Superior temporal gyrus (tissue), 1 donor: ENCODE data around the gene MAP3K9.
A peak's percentile ranks its signal among the peaks of the same experiment; 100 is the strongest.
"Not testable (repeated sequence)": the region's sequence is repeated elsewhere in the genome, so short reads cannot be mapped to it uniquely, and the experiment has no call there.

ENCODE experiments used
- DNase-seq: peaks from one replicate; pipeline ENCODE4 v3.0.0-alpha.2; 2016; ENCODE audit errors: extremely low spot score

MAP3K9 gene

DNA sequence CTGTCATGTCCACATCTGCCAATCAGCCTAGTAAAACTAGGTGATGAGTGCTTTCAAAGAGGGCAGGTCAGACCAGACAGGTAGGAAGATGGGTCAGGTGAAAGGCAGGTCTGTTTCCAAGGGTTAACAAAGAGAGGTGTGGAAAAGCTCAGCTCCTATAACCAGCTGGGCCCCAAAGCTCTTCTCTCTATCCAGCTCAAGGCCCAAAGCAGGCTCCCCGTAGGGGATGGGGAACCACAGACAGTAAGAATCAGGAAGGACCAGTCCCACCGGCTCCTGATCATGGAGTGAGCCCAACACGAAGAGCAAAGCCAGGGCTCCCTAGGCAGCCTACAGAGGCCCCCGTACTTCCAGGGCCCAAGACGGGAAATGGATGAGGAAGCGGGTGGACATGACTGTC is 84.4 kb downstream of the MAP3K9 start:
- no peak for DNase-seq

DNA sequence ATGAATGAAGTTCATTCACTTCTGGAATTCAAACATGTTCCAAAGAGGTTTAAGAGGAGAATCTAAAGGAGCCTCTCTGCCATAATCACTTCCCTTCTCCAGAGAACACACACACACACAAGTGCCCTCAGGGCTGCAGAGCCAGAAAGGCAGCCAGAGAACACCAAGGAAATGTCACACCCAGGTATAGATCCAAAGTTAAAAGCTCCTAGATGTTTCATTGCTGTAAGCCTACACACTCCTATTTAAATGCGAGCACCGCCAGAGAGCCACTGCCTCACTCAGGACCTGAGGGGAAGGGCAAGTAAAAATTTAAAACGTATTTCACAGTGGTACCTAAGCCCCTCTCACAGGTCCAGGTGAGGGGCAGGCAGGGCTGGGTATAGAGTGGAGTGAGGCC is 85.2 kb downstream of the MAP3K9 start:
- no peak for DNase-seq

DNA sequence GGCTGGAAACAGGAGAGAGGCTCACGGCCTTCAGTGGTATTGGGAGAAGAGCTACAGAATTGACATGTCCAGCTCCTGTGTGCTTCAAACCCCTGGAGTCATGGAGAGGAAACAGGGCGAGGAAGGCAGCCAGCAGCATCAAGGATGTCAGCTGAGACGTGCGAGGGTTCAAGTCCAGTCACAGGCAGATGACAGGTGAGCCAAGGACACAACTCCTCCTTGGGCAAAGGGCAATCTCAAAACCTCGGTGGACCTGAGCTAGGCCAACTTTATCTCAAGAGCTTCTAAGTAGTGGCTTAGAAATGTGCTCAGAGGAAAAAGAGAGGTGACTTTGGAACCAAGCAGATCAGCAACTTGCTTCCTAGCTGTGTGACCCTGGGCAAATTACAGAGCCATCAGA is 86.0 kb downstream of the MAP3K9 start:
- DNase-seq, result no peak

DNA sequence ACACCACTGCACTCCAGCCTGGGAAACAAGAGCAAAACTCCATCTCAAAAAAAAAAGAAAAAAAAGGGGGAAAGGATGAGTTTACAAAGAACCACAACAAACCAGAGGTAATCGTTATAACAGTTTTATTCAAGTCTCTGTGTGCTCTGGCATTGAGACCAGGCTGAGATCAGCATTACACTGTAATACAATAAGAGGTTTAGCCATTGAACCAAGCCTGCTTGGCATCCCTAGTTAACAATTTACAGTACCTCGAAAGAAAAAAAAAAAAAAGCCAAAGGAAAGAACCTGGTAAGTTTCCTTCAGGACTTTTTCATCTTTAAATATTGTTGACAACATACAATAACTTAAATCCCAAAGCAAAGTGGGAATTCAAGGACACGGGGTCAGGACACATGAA is 86.9 kb downstream of the MAP3K9 start:
- no peak for DNase-seq

DNA sequence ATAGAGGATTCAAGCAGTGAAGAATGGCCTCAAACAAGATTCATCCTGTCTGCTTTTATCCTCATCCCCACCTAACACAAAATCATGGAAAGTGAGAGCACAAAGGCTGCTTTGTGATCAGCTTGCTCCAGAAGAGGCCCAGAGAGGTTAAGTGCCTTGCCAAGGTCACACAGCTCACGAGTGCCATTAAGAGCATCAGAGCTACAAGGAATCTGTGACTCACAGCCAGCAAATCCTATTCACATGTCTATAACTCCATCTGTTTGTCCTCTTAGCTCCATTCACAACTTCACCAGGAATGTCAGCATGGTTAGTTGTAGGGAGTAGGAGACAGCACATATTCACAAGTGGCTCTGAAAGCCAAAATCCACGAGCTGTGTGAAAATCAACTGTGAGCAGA is 87.8 kb downstream of the MAP3K9 start:
- no peak for DNase-seq

DNA sequence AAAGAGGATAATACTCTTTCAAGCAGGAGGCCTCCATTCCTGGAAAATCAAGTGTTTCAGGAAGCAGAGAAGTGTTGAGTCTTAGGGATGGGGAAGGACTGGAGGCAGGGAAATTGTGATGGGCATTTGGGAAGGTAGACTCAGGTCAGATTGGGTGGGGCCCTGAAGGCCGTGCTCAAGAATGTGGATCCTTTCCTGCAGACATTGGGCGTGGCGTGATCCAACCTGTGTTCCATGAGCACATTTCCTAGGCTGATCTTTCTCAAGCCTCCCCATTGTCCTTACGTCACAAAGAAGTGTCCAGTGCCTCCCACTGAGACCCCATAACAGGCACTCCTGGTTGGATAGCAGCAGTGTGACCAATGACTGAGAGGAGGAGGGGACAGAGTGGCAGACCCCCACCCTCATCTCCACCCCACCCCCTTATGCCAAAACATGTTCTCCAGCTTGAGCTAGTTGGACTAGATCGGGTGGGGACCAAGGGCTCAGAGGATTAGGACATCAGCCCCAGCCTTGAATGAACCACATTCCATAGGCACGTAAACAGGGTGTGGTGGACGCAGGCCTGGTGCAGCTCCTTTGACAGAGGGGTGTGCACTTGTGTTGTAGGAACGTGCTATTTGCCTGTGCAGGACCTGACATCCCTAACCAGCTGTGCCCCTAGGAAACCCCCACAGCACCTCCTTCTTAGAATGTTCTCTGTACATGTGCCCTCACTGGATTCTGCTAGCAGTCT is 90.8 kb downstream of the MAP3K9 start:
- no peak for DNase-seq

DNA sequence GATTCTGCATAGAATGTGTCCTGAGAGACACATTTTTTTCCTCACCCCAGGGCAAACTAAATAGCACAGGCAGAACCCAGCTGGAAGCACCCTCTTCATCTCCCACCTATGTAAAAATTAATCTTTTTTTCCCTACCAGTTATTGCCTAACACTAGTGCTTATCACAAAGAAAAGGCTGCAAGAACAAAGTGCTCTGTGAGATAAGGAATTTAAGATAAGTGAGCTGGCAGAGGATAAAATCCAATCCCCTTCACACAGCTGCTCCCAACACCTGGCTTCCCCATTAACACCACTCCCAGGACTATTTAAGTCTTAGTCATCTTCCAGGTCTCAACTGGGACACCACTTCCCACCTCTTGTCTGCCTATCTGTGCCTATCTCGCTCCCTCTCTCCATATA is 92.4 kb downstream of the MAP3K9 start:
- DNase-seq, result no peak

DNA sequence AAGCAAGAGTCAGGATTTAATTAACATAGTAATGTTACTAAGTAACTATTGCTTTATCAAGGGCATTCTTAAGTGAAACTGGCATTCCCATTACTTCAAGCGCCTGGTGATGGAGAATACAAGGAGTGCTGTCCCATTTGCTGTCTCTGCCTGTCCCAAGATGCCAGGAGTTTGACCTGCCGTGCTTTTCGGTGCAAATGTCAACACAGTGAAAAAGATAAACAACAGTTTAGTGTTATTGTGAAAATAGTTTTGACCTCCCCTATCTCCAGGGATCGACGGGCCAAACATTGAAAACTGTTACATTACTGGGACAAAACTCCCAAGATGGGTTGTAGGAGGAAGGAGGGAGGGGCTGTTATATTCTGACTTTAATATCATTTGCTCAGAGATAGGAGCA is 92.8 kb downstream of the MAP3K9 start:
- DNase-seq, result no peak

DNA sequence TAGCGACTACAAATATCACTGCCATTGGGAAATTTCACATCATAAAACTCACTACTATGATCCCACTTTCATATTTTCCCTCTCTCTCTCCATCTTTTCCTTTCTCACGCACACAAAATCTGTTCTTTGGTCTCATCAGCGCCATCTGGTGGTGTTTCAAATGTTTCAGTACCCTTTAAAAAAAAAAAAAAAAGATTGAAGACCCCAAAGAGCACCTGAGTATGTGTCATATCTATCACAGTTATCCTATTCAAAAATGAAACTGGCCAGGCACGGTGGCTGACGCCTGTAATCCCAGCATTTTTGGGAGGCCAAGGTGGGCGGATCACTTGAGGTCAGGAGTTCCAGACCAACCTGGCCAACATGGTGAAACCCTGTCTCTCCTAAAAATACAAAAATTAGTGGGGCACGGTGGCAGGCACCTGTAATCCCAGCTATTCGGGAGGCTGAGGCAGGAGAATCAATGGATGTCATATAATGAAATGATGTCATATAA is 95.2 kb downstream of the MAP3K9 start:
- peak; percentile 71 for DNase-seq

DNA sequence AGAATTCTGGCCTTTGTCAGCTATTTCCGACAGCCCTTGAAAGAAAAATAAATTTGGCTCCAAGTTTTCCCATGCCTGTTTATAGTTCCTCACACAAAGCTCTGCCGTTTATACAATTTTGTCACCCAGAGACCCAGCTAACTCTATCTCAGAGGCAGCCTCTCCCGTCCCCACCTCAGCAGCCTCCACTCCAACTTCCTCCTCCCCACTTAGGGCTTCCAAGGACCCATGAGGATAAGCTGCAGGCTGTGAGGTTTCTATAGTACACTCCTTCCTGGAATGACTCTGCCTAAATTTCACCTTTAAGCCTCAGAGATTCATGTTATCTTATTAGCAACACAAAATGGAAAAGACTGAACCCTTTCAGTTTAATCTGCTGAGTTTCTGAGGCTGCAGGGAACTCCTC is 95.8 kb downstream of the MAP3K9 start:
- DNase-seq, result no peak

DNA sequence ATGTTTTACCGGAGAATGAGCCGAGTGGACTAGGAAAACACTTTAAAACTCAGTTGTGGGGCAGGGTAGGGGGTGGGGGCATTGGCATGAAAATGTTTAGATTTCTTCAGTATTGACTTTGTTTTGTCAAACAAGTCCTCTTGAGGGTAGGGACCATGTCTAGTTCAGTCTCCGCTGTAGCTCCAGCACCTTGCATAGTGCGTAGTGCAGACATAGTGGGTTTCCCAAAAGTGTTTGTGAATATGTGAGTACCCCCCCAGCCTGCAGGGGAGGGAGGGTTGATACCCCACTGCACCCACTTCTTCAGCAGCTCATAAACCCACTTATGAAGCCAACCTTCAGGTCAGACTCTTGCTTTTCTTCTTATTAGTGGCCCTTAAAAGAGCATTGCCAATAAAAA is 96.2 kb downstream of the MAP3K9 start:
- no peak for DNase-seq

DNA sequence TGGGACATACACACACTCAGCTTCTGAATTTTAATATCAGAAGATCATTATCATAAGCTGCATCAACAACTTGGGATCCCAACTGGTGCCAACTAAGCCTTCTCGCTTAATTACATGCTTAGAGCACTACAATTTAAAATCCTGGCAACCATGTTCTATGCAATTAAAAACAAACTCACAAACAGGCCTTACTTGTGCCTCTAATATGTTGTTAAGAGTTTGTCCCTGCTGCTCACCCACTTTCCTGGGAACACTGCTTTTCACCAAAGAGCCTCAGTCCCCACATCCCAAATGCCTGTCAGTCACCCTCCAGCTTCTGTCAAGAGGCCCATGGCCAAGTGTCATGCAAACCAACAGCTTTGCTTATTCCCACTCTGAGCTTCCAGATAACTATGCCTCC is 97.9 kb downstream of the MAP3K9 start:
- DNase-seq, result no peak

DNA sequence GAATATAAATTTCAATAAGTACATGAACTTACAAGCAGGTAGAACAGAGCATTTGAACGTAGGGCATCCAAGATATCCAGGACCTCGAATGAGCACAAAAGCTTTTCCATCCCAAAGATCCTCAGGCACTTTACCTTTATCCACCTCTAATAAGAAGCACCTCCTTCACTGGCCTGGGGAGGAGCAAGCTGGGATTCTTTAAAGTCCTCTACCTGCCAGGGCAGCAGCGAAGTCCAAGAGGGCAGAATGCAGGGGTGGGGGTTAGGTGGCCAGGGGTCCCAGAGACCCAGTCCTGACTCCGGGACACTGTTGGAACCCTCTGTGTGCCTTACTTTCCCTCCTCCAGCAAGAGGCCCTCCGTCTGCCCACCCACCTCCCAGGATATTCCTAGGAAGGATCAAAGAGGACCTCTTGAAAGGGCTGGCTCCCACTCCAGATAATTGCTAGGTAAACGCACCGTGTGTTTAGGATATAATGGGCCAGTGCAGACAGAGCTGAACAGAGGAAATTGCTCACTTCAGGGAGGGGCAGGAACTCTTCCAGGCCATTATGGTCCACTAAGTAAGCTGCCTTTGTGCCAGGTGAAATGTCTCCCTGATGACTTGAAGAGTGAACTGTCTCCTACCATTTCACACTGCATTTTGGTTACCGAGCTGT is 99.5 kb downstream of the MAP3K9 start:
- no peak for DNase-seq

DNA sequence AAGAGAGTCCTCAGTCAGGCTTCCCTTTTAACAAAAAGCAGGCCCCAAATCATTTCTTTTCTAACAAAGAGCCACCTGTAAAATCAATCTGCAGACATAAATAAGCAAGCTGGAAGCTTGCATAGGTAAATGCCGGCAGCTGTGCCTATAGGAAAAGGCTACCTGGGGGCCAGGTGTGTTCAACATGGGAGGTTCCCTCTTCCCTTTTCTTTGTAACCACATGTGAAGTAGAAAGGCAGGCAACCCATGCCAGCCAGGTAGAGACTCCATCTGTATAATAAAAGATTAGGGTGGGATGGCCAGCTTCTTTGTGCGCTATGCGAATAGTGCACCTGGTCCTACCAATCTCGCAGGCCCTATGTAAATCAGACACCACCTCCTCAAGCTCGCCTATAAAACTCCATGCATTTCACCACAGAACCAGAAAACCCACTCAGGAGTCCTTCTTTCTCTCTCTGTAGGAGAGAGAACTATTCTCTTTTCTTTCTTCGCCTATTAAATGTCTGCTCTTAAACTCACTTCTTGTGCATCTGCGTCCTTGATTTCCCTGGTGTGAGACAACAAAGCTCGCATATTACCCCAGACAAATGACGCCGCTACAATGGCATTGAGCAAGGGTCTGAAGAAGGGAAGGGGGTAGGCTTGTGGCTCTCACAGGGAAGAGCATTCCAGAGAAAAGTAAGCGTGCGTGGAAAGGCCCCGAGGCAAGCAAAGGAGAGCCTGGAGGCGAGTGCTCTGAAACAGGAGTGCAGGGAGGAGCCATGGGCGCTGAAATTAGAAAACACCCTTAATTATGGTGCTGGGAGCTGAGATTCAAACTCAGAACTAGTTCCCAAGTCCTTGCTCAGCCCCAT is 100.4 kb downstream of the MAP3K9 start:
- no peak for DNase-seq

DNA sequence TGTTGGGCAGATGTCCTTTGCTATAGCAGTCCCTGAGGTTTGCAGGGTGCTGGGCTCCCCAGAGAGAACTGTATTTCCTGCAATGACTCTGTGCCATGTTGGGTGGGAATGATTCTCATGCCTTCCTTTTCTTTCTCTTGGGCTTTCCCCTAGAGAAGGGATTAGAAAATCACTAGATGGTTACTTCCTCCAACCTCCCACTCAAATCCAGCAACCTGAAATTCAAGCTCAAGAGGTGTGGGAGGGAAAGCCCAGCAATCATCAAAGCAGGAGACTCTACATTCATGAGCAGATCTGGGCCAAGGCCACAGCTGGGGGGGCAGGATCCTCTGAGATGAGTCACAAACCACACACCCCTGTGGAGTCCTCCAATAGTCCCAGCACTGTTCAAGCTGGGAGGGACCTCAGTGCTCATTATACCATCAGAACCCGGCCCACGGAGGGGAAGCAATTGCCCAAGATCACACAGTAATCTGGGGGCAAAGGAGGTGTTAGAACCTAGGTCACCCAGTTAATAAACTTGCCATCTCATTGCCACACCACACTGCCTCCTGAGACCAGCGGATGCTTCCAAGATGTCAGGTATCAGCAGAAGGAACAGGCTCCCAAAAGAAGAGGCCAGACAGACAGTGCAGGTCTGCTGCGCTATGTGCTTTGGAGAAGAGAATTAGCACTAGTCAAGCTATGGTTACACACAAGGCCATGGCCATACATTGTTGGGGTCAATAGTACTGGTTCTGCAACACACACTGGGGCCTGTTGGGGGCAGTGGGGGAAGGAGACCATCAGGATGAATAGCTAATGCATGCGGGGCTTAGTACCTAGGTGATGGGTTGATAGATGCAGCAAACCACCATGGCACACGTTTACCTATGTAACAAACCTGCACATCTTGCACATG is 101.9 kb downstream of the MAP3K9 start:
- no peak for DNase-seq

DNA sequence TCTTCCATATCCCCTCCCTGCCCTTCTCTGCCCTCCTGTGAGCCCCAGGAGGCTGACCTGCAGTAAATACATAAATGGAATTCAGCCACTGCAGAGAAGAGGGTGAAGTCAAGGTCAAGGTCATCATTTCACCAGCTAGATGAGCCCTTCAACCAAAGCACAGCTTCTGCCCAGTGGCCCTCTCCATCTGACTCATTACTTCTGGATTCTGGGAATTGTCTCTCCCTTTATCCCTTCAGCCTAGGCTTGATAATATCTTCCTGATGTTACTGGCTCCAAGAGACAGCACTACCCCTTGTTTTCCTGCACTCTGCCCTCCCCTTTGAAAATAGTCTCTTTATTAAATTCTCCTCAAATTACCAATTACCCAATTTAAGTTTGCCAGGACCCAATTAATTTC is 103.1 kb downstream of the MAP3K9 start:
- DNase-seq, result no peak

DNA sequence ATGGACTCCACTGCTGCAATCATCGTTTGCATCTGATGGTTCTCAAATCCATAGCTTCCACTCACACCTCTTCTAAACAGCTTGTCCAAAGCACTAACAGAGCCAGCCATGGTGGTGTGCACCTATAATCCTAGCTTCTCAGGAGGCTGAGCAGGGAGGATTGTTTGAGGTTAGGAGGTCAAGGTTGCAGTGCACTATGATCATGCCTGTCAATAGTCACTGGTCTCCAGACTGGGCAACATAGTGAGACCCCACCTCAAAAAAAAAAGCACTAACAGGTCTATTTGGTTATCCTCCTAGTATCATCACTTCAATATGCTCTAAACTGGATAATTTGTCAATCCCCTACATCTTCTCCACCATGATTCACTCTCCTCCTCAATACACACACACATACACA is 104.4 kb downstream of the MAP3K9 start:
- DNase-seq, result no peak

DNA sequence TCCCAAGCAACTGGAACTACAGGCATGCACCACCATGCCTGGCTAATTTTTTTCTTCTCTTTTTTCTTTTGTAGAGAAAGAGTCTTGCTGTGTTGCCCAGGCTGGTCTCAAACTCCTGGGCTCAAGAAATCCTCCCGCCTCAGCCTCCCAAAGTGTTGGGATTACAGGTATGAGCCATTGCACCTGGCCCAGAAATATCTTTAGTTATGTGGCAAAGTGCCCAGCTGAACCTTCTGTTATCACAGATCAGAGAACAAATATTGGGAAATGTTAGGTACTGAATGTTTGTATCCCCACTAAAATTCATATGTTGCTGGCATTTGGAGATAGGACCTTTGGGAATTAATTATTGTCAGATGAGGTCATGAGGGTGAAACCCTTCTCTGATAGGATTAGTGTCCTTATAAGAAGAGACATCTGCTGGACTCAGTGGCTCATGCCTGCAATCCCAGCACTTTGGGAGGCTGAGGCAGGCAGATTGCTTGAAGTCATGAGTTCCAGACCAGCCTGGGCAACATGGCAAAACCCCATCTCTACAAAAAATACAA is 105.6 kb downstream of the MAP3K9 start:
- DNase-seq, result not testable (repeated sequence)

DNA sequence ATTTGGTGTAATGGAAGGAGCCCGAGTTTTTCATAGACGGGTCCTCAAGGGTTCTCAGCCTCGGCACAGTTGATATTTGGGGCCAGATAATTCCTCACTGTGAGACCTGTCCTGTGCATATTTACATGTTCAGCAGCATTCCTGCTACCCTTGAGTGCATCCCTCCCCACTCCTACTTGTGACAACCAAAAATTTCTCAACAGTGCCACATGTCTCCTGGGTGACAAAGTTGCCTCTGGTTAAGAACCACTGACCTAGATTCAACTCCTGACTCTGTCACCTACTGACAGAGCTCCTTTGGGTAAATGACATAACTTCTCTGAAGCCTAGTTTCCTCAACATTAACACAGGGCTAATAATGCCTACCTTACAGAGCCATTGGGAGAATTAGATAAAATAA is 107.2 kb downstream of the MAP3K9 start:
- DNase-seq, result no peak

DNA sequence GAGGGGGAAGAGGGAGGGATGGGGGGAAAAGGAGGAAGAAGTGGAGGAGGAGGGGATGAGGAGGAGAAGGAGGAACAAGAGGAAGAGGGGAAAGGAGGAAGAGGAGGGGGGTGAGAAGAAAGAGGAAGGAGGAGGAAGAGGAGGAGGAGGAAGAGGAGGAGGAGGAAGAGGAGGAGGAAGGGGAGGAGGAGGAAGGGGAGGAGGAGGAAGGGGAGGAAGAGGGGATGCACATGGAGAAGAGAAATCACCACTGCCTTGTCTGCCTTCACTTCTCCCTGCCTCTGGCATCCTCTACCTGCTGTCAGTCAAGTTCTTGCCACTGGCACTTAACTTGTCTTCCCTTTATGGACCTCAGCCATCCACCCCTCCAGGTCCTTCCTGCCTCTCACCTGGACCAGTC is 107.7 kb downstream of the MAP3K9 start:
- no peak for DNase-seq

DNA sequence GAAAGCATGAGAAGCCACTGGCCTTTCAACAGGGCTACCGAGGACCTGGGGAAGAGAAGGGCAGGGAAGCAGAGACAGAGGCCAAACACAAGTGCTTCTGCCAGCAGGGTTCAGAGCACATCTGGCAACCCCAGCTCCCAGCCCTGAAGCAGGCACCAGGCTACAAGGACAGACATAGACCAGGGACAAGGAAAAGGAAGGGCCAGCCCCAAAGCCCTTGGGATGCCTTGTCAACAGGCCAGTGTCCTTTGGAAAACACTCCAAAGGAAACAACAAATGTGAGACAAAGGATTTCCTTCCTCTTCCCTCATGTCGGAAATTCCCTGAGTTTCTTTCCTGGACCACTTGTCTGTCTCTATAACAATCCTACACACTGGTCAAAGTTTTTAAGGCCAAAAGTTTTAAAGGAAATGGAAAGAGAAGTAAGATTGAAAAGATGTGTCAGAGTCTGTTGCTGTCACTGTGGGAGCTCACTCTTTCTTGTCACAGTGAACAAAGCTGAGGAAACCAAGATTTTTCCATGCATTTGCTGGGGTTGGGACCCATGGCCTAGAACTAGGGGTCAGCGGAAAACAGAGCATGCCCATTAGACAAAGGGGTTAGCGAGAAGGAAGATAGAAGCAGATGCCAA is 108.2 kb downstream of the MAP3K9 start:
- no peak for DNase-seq
